Spleen (tissue), 11 donors: ENCODE data around the gene KLF8. TPM values are rescaled to one million over a fixed set of nuclear protein-coding genes. Genes with fewer than 3 reads are reported as not detected.

ENCODE experiments used
- DNase-seq: peaks from one replicate; pipeline ENCODE4 v3.0.0-alpha.2; 2020
- H3K27ac ChIP-seq, 8 donors: fragments of 200-600 bp; sonication (generic) in 7 of 8; 1 replicate in 4 of 8; 2 replicates in 4 of 8; pipeline versions ENCODE4 v1.5.0 to v1.8.0; 2016 to 2021; ENCODE audit warnings: inconsistent platforms in 4 of 8, mild to moderate bottlenecking in 4 of 8, moderate library complexity in 1 of 8
- H3K27me3 ChIP-seq, 7 donors: fragments of 200-600 bp; sonication (generic) in 6 of 7; replicated peaks in 1 of 7; 1 replicate in 4 of 7; 2 replicates in 3 of 7; pipeline versions ENCODE4 v1.5.0 to v1.8.0; 2016 to 2021; ENCODE audit warnings: inconsistent platforms in 3 of 7, mild to moderate bottlenecking in 1 of 7
- H3K36me3 ChIP-seq, 6 donors: fragments of 200-600 bp; sonication (generic) in 5 of 6; 1 replicate in 4 of 6; 2 replicates in 2 of 6; pipeline versions ENCODE4 v1.5.0 to v1.8.0; 2016 to 2021; ENCODE audit warnings: inconsistent platforms in 2 of 6
- H3K4me1 ChIP-seq, 6 donors: fragments of 200-600 bp; sonication (generic) in 5 of 6; 1 replicate in 3 of 6; 2 replicates in 3 of 6; pipeline versions ENCODE4 v1.5.0 to v1.8.0; 2016 to 2021; ENCODE audit warnings: inconsistent platforms in 3 of 6
- H3K4me3 ChIP-seq, 8 donors: fragments of 200-600 bp; sonication (generic) in 7 of 8; 1 replicate in 4 of 8; 2 replicates in 4 of 8; pipeline versions ENCODE4 v1.5.0 to v1.8.0; 2016 to 2021; ENCODE audit warnings: inconsistent platforms in 4 of 8, mild to moderate bottlenecking in 4 of 8, moderate library complexity in 2 of 8
- H3K9me3 ChIP-seq, 8 donors: fragments of 200-600 bp; sonication (generic) in 7 of 8; 1 replicate in 4 of 8; 2 replicates in 4 of 8; pipeline versions ENCODE4 v1.5.0 to v1.8.0; 2016 to 2021; ENCODE audit warnings: inconsistent platforms in 4 of 8
- CTCF ChIP-seq, 11 experiments: fragments of 200-600 bp in 7 of 11; fragments of 450-650 bp in 4 of 11; sonication (generic) in 4 of 11; IDR thresholded peaks in 8 of 11; conservative IDR thresholded peaks in 3 of 11; 1 replicate in 7 of 11; 2 replicates in 4 of 11; pipeline versions ENCODE4 v1.4.0 to v1.8.0; 2016 to 2021; ENCODE audit warnings: antibody characterized with exemption in 11 of 11, inconsistent platforms in 4 of 11, mild to moderate bottlenecking in 1 of 11
- POLR2A ChIP-seq, 3 donors: fragments of 450-650 bp; IDR thresholded peaks; one replicate each; pipeline ENCODE4 v1.5.1; 2017; ENCODE audit warnings: antibody characterized with exemption in 3 of 3, mild to moderate bottlenecking in 1 of 3
- POLR2AphosphoS5 ChIP-seq, 3 donors: sonication (generic); formaldehyde crosslinking; IDR thresholded peaks; one replicate each; pipeline ENCODE4 v1.5.1; 2017; ENCODE audit warnings: antibody characterized with exemption in 3 of 3
- WGBS, 5 donors: extraction: QIAGEN DNeasy Blood & Tissue Kit in 3 of 5; methylation state at CpG; one replicate each; pipeline versions ENCODE4 v1.1.5 to v1.1.7; 2013 to 2018; 5-methylcytosine and 5-hydroxymethylcytosine counted together
- intact Hi-C: fragments of 100-400 bp; cut with DNase I; formaldehyde crosslinking; loops from one replicate; pipeline ENCODE4 v1.15.0; 2023; ENCODE audit warnings: low total_unique reads
- polyA plus RNA-seq, 3 donors: library from polyadenylated mRNA; stranded (reverse); fragments of 200-250 nt; gene quantifications; one replicate each; pipeline ENCODE4 v1.2.1, GENCODE V29; 2013
- total RNA-seq, 7 donors: library from RNA; depleted of rRNA in 3 of 7; stranded (reverse); fragments of >200 nt in 3 of 7; fragmentation: NEBNext Ultra II Directional in 4 of 7; extraction: Animal tissue kit (Norgen Biotek cat#: 25700) in 4 of 7; gene quantifications; one replicate each; pipeline versions ENCODE4 v1.1.0 to v1.2.1, GENCODE V29; 2016 to 2021
- donor health status: healthy with polysubstance abuse.
- donor health status: DM: no; HTN: no; CAD: no; lungs with moderate emphysema.
- donor health status: DM: no; HTN: no; CAD: no.
- donor health status: Bipolar disorder and iron deficiency.
- donor health status: healthy.
- donor health status: DM: no; HTN: no; CAD: no.
- donor health status: DM: yes; HTN: yes; CAD: no.

The KLF8 gene
- total and polyA plus RNA-seq, 10 donors = 3.0 to 22.2 (median 8.6) TPM

GRCh38 chrX:56231537-56232090, 542 bp upstream of the KLF8 start:
- TF ChIP-seq CTCF (IDR thresholded peaks at IDR 0.05 in 8 of 11, conservative IDR thresholded peaks at IDR 0.05 in 3 of 11) (no peak), POLR2A (IDR thresholded peaks at IDR 0.05) (no peak), POLR2AphosphoS5 (IDR thresholded peaks at IDR 0.05) (no peak)
- Histone ChIP-seq H3K27me3 (peaks cover 0 to 24% (median 0%) of the 10 kb centered on the region in 7 donors), H3K9me3 (no peaks in the 10 kb centered on the region), H3K27ac (peak overlapping the region in 3 of 8 donors; percentile 60 to 73 (median 68)), H3K4me3 (peak overlapping the region in 6 of 8 donors; percentile 30 to 70 (median 42)), H3K4me1 (peaks cover 0 to 16% (median 2%) of the 10 kb centered on the region in 6 donors), H3K36me3 (no peaks in the 10 kb centered on the region)
- no peak for DNase-seq
- 51 to 60% (median 54%) methylated on average over 7 to 10 of the region's 10 CpGs for WGBS, 5 donors
- intact Hi-C loops = no loop called here

GRCh38 chrX:56233100-56233499, 944 bp downstream of the KLF8 start:
- peak overlapping the region in 7 of 8 donors; percentile 18 to 70 (median 42) for H3K4me3 ChIP-seq
- 5 to 34% (median 25%) methylated on average over 12 to 17 of the region's 17 CpGs for WGBS, 5 donors
- intact Hi-C loops = no loop called here
- H3K36me3 ChIP-seq = no peaks in the 10 kb centered on the region
- no peak for DNase-seq
- H3K27me3 ChIP-seq = peaks cover 0 to 24% (median 0%) of the 10 kb centered on the region in 7 donors
- TF ChIP-seq POLR2AphosphoS5 (IDR thresholded peaks at IDR 0.05) = no peak
- no peak for TF ChIP-seq POLR2A (IDR thresholded peaks at IDR 0.05)
- TF ChIP-seq CTCF (IDR thresholded peaks at IDR 0.05 in 8 of 11, conservative IDR thresholded peaks at IDR 0.05 in 3 of 11) = no peak
- no peaks in the 10 kb centered on the region for H3K9me3 ChIP-seq
- peaks cover 0 to 16% (median 2%) of the 10 kb centered on the region in 6 donors for H3K4me1 ChIP-seq
- peak overlapping the region in 6 of 8 donors; percentile 32 to 73 (median 60) for H3K27ac ChIP-seq

- Histone ChIP-seq H3K36me3 (no peaks in the 10 kb centered on the region), H3K27me3 (peaks cover 0 to 24% (median 0%) of the 10 kb centered on the region in 7 donors), H3K27ac (peak overlapping the region in 6 of 8 donors; percentile 32 to 73 (median 60)), H3K4me1 (peaks cover 0 to 16% (median 2%) of the 10 kb centered on the region in 6 donors), H3K9me3 (no peaks in the 10 kb centered on the region), H3K4me3 (peak overlapping the region; percentile 4 to 70 (median 39))
- DNase-seq = no peak
- TF ChIP-seq POLR2AphosphoS5 (IDR thresholded peaks at IDR 0.05) = peak in 1 of 3 donors; percentile 47
- no peak for TF ChIP-seq CTCF (IDR thresholded peaks at IDR 0.05 in 8 of 11, conservative IDR thresholded peaks at IDR 0.05 in 3 of 11)
- no peak for TF ChIP-seq POLR2A (IDR thresholded peaks at IDR 0.05)
- 9 to 25% (median 20%) methylated on average over 4 to 8 of the region's 8 CpGs for WGBS, 5 donors
- intact Hi-C loops = no loop called here
These were observed 1.5 kb downstream of the KLF8 start for GRCh38 chrX:56233682-56234081.

GRCh38 chrX:56248492-56248891, 16.3 kb downstream of the KLF8 start:
- Histone ChIP-seq H3K4me1 (peaks cover 0 to 5% (median 0%) of the 10 kb centered on the region in 6 donors), H3K27me3 (no peaks in the 10 kb centered on the region), H3K36me3 (no peaks in the 10 kb centered on the region), H3K9me3 (no peaks in the 10 kb centered on the region), H3K4me3 (no peak overlapping the region), H3K27ac (no peak overlapping the region)
- DNase-seq = no peak
- TF ChIP-seq POLR2AphosphoS5 (IDR thresholded peaks at IDR 0.05) = no peak
- no peak for TF ChIP-seq POLR2A (IDR thresholded peaks at IDR 0.05)
- TF ChIP-seq CTCF (IDR thresholded peaks at IDR 0.05 in 8 of 11, conservative IDR thresholded peaks at IDR 0.05 in 3 of 11) = peak in 10 of 11 experiments; percentile 12 to 69 (median 60)
- intact Hi-C loops = no loop called here
- 4 to 15% (median 7%) methylated on average over 5 of the region's 5 CpGs for WGBS, 5 donors
